HG03064 (cell line): ENCODE results near the gene CPSF4.

Experiments
- ATAC-seq: cut with Tn5 transposase; IDR thresholded peaks from one replicate; pipeline ENCODE4 v1.9.1; 2021; ENCODE audit warnings: low read depth; ENCODE audit not compliant: unreplicated experiment

Gene CPSF4

DNA sequence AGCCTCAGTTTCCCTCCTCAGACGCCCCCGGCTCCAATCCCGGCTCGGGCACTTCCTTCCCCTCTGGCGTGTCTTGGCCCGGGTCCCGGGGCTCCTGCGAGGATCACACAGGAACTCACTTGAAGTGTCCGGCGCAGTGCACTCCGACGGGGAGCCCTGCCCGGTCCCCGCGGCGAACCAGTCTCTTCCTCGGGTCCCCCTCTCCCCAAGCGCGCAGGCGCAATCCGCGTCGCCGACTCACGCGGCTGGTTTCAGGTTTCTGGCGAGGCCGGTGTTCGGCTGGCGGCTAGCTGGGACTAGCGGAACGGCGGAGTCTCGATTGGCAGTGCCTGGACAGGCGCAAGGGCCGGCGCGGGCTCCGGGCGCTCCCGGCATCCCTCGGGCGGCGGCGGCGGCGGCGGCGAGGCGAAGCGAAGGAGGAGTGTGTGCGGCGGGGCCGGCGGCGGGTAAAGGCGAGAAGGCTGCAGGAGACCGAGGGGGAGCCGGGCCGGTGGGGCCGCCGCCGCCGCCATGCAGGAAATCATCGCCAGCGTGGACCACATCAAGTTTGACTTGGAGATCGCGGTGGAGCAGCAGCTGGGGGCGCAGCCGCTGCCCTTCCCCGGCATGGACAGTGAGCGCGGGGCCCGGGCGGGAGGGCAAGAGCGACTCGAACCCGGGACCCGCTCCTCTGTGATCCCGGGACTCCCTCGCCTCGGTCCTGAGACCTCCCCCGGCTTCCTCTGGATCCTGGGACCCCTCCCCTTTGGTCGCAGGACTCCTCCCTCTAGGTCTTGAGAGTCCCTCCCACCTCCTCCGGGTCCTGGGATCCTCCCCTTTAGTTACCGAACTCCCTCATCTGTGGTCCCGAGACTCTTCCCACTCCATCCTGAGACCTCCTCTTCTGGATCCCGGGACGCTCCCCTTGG lies at the start of gene CPSF4, which contains the start of gene PTCD1:
Gene CPSF4 (plus strand): TSS at position 371 of the 908 bp plus-strand sequence. CDS start 140 bp downstream, at position 511.
Gene PTCD1 (minus strand): TSS at position 226 of the 908 bp plus-strand sequence. CDS start 3,556 bp downstream, outside the sequence.
- peak; percentile 77 for ATAC-seq

DNA sequence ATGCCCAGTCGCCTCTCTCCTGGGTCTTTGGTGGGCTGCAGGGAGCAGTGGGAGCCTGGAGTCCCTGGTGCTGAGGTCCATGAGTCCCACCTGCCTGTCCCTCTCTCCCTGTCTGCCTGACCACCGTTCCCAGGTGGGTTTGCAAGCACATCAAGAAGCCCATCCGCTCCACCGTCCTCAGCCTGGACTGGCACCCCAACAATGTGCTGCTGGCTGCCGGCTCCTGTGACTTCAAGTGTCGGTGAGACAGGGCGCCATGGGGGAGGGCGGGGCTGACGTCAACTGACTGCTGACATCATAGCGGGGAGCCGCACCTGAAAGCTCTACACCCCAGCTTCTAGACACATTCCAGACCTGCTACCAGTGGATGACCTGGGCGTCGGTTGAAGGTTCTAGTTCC lies 49.0 kb upstream of the CPSF4 start:
- ATAC-seq, result no peak

DNA sequence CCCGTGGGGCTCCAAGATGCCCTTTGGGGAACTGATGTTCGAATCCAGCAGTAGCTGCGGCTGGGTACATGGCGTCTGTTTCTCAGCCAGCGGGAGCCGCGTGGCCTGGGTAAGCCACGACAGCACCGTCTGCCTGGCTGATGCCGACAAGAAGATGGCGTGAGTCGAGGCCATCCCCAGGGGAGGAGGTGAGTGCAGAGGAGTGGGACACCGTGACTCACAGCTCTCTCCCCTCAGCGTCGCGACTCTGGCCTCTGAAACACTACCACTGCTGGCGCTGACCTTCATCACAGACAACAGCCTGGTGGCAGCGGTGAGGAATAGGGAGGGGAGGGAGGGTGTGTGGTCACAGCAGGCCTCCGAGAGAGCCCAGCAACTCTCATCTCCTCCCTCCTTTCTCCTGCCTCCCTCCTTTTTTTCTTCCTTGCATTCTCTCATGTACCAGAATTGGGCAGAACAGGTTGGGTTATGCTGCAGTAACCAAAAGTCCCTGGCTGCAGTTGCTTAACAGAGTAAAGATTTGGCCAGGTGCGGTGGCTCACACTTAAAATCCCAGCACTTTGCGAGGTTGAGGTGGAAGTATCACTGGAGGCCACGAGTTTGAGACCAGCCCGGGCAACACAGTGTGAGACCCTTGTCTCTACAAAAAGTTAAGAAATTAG lies 47.7 kb upstream of the CPSF4 start:
- no peak for ATAC-seq

DNA sequence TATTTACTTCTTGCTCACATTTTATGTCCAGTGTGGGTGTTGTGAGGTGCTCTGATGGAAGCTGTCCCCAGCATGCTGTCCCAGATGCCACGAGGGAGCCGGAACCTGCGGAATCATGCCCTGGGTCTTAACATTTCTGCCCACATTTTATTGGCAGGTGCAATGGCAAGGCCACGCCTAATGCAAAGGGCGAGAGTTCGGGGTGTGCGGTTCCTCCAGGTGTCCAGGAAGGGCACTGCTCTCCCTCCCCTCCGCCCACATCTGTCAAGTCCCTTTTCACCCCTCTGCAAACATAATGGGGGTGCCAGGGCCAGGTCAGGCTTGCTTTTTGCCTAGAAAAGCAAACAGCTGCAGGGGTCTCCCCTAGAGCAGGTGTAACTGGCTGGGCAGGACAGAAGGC lies 46.7 kb upstream of the CPSF4 start:
- no peak for ATAC-seq

DNA sequence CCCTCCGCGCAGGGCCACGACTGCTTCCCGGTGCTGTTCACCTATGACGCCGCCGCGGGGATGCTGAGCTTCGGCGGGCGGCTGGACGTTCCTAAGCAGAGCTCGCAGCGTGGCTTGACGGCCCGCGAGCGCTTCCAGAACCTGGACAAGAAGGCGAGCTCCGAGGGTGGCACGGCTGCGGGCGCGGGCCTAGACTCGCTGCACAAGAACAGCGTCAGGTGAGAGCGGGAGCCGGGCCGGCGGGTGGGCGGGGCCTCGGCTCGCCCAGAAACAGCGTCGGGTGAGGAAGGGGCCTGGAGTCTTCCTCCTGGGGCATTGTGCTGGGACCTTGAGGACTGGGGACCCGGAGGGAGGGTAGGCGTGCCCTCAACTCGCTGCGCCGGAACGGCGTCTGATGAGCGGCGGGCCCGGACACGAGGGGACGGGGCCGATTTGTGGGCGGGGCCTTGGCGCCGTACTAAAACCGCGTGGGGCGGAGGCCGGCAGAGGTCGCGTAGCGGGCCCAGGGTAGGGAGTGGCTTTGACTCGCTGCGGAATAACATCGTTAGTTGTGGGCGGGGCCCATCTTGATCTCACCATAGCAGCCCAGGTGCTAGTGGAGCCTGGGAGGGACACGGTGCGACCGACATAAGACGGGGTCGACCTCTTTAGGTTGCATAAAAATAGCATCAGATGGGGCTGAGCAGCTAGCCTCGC lies 45.9 kb upstream of the CPSF4 start:
- peak; percentile 52 for ATAC-seq

DNA sequence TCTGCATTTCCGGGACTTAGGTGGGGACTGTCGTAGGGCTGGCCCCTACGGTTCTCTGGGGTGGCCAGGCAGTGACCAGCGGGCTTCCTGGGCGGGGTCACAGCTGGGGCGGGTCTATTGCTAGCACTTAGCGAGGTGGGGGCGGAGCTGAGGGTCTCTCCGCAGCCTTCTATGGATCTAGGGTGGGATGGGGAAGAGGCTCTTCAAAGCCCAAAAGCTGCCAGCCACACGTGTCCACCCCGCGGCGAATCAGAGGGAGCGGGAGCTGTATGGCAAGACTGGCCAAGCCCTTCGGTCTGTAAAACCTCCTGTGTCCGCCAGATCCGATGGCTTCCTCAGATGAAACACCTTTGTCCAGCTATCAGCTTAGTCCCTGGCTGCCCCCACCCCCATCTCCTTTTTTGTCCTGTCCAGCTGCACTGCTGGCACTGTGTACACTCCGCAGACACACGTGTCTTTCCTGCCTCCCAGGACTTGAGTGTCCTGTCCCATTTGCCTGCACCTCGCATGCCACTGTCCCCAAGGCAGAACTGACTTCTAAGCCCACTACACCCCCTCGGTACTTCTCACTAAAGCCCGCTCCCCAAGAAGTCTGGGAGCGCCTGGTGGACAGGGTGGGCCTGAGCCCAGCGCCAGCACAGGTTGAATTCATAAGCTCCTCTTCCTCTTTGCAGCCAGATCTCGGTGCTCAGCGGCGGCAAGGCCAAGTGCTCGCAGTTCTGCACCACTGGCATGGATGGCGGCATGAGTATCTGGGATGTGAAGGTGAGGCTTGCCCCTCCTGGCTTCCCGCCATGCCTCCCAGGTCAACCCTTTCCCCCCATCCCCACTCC lies 45.2 kb upstream of the CPSF4 start:
- no peak for ATAC-seq

DNA sequence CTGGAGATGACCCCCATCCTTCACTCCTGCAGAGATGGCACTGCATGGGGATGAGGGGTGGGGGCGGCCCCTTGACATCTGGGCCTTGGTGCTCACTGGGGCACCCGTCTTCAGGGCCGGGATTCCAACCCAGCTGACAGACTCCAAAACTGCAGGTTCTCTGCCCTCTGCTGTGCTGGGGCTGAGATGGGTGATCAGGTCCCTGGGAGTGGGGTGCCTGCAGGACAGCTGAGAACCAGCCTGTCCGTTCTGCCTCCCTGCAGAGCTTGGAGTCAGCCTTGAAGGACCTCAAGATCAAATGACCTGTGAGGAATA lies 44.6 kb upstream of the CPSF4 start:
- no peak for ATAC-seq

DNA sequence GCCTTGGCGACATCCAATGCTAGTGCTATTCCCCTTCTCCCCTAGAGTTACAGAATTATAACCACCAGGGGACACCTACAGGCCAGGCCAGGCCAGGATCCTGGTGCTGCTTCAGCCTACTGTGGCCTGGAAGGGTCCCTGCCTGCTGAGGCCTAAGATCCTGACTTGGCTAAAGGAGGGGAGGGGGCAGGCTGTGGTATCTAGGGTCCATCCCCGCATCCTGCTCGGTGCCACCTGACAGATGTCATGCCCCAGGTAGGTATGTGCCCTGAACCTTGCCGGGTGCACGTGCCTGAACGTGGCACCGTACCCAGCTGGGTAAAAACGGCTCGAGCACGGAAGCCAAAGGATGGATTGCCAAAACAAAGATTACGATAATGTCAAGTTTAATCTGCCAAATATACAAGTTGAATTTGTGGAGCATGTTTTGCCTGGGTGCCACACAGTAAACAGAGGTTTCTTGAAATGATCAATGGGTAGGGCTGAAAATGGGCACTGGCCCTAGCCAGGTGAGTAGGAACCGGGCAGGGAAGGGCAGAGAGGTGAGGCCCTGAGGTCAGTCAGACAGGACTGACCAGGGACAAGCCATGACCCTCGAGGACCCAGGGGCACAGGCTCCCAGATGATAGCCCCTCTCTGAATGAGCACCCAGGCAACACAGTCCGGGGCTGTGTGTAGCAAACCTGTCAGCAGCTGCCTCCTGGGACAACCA lies 43.0 kb upstream of the CPSF4 start:
- no peak for ATAC-seq

DNA sequence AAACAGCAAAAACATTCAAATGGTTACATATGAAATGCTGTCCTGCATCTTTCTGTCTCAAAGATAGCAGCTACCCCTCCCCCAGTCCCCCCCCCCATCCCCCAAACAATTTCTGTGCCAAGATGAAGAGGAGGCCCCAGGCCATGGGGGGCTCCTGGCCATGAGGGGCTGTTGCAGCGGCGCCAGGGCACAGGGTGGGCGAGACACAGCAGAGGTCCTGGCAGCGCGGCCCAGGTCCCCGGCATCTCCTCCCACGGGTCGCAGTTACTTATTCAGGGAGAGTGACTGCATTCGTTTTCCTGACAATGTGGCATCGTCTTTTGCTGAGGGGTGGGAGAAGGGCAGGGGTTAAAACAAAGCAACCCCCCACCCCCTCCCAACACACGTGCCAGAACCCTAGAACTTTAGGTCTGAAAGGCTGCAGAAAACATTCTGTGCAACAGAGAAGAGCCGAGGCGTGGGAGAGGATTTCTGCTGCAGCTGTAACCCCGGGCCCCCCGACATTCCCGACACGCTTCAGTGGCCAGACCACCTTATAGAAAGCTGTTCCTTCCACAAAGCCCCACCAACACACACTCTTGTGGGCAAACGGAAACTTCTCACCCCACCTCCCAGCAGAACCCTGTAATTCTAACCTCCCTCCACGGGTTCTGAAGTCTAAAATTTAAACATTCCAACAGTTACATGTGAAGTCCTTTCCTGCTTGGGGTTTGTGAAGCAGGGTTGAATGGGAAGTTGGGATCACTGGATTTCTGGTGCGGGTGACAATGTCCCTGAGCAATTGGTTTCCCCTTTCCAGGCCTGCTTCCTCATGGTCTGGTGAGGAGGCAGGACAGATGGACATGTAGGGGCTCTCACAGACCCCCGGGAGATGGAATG lies 42.1 kb upstream of the CPSF4 start:
- ATAC-seq, result no peak

DNA sequence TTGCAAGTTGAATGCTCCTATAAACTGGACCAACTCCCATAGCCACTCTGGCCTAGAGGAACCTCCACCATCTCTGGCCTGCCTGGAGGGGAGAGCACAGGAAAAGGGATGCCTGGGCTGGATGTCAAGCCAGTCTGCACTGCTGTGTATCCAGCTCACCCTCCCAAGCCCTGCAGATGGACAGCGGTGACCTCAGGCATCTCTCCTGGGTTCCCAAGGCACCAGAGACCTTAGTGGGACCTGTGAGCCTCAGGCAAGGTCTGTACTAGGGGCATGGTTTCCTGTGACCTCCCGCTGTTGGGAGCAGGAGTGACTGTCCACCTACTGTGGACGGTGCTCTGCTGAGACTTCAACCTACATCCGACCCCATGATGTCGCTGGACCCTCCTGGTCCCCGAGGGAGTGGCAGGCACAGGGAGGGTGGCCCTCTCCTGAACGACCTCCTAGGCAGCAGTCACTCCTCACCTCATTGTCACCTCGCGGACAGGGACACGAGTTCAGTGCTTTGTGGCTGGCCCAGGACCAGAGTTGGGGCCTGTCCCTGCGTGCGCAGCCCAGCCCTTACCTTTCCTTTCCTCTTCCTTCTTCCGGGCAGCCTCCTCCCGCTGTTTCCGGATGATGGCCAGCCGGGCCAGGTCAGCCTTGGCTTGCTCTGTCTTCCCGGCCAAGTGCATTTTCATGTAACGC lies 41.3 kb upstream of the CPSF4 start:
- no peak for ATAC-seq

DNA sequence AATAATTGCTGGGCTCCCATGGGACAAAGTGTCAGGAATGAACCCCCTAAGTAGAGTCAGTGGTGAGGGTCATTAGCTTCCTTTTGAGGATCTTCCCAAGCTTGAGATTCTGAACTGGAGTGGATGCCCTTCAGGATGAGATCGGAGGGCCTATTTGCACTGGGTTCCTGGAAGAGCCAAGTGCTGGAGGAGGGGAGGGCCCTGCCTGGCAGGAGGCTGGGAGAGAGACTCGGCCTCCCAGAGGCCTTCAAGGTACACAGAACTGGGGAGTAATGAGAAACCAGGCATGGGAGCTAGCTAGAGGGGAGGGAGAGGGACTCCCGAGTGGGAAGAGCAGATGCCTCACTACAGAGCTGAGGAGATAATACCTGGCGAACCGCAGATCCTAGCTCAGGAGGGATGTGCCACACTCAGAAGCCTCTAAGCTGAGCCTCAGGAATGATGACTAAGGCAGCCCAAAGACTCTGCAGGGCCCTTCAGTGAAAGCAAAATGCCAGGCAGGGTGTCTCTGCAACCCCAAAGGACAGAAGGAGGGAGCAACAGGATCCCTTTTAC lies 39.8 kb upstream of the CPSF4 start:
- no peak for ATAC-seq

DNA sequence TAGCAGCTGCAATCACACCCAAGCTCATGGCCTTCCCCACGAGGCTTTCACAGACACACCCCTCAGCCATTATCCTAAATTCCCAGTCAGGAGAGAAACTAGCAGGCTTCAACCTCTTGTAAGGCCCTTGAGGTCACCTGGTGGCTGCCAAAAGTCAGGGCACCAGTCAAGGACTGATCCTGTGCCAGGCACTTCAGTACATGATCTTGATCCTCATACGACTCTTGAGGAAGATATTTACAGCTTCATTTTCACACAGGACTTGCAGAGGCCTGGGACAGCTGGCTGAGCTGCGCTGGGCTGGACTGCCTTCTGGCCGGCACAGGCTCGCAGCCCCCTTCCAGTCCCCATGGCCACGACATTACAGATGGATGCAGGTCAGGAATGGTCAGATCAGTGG lies 39.1 kb upstream of the CPSF4 start:
- ATAC-seq, result no peak

DNA sequence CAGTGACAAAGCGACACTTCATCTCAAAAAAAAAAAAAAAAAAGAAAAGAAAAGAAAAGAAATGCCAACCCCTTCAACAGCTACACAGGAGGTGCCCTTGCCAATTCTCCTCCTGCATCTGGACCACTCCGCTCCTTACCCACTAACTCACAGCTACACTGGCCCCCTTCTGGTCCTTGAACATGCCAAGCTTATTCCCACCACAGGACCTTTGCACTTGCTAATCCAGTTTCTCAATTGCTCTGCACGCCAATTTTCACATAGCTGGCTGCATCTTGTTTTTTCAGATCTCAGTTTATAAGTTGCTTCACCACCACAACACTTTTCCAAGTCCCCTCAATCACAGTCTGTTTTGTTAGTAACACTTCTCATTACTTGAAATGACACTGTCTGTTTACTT lies 35.9 kb upstream of the CPSF4 start:
- ATAC-seq, result no peak

DNA sequence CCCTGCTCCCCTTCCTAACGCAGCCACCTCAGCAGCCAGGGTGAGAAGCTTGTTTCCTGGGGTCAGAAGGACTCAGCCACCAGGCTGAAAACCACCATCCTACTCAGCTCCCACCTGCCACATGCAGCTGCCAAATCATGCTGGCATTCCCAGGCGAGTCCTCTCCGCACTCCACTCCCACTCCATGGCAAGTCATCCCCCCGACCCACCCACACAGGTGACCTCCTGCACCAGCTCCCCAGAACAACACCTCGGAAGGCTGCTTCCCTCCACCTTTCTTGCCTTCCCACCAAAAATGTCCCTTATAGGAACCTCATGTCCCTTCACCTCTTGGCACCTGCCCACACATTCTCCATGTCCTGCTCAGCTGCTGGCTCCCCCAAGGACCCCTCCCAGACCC lies 35.0 kb upstream of the CPSF4 start:
- ATAC-seq, result no peak

DNA sequence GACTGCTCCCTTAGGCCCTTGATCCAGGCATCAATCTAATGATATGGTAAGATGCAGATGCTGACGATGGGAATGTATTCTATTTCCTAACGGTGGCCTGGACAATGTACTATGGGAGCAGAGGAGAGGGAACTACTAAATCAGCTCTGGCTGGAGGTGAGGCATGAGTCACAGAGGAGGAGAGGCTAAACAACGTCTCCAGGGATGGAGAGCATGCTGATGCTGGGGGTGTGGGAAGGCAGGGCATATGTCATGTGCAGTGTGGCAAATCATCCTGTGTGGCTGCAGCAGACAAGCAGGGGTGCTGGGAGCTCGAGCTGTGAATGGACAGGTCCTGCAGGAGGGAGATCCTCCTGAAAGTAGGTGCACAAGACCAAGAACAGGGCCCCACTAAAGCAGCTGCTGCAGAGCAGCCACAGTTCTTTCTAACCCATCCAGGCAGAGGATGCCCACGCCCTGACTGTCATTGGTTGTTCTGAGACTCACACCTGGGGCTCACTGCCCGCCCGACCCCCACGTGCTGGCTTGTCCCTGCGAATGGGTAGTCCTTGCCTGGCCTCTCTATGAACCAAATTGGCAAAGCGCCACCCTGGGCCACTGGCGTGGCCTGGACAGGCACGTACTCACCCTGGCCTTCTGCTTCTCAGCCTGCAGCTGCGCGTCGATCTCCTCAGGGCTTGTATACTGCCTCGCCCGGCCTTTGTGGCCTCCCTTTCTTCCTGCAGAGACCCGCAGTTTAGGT lies 34.3 kb upstream of the CPSF4 start:
- no peak for ATAC-seq

DNA sequence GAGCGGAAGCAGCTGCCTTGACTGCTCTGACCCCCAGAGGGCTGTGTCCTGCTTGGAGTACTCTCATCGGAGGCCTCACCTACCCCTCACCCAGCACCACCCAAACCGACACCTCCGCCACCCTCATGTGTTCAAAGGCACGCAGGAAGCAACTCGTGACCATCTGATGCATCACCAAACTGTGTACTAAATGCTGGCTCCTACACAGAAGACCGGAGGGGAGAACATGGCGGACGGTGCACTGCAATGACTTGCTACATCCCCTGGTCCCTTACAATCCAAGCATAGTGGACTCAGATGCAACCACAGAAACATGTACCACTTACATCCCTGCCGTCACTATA lies 33.8 kb upstream of the CPSF4 start:
- ATAC-seq, result no peak

DNA sequence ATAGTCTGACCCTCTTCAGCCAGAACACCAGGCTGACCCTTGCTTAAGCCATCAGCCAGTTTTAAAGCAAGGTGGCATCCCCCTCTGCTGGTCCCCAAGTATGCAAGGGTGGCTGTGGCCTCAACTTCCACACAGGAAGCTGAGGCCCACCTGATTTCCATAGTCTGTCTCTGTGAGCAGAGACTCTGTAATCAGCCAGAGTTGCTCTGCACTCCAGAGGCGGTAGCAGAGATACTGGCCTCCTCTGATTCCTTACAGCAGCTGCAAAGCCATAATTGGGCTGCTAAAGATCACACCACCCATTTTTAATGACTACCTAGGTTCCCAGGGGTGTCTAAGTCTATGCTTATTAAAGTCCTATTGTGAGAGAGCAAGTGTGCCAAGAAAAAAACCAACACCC lies 32.2 kb upstream of the CPSF4 start:
- no peak for ATAC-seq
